ENCODE measurements around the gene COX8C.

COX8C gene, protein sequence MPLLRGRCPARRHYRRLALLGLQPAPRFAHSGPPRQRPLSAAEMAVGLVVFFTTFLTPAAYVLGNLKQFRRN

GRCh38 chr14:93346926-93347721 lies at the start of gene COX8C:
Gene COX8C (plus strand): TSS chr14:93347182. CDS start chr14:93347269, 87 bp downstream.
- DNase-seq: no peak

GRCh38 chr14:93299416-93299815 lies 47.6 kb upstream of the COX8C start:
- DNase-seq: no peak

GRCh38 chr14:93299866-93300265 lies 47.1 kb upstream of the COX8C start:
- DNase-seq: no peak

- no peak for DNase-seq
Observed at GRCh38 chr14:93301821-93302447, 45.0 kb upstream of the COX8C start.

DNA sequence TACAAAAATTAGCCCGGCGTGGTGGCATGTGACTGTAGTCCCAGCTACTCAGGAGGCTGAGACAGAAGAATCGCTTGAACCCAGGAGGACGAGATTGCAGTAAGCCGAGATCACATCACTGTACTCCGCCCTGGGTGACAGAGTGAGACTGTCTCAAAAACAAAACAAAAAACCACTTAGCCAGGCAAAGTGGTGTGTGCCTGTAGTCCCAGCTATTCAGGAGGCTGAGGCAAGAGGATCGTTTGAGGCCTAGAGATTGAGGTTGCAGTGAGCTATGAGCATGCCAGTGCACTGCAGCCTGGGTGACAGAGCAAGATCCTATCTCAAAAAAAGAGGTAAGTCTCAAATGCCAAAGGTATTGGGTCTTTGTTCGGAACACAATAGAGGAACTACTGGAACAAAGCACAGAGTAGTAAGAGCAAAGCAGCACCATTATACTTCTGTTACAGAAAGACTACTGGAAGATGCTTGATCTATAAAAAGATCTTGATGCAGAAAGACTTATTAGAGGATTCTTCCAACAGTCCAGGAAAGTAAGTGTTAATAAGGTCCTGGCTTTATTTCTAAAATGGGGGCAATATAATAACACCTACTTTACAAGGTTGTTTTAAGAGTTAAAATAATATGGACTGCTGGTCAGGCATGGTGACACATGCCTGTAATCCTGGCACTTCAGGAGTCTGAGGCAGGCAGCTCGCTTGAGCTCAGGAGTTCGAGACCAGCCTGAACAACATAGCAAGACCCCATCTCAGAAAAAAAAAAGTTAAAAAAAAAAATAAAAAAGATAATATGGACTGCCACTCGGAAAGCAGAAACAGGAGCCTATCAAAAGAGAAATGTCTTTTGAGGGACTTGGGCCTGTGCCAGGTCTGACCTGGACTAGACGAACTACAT lies 44.0 kb upstream of the COX8C start:
- DNase-seq: no peak

GRCh38 chr14:93303659-93304058 lies 43.3 kb upstream of the COX8C start:
- no peak for DNase-seq

DNA sequence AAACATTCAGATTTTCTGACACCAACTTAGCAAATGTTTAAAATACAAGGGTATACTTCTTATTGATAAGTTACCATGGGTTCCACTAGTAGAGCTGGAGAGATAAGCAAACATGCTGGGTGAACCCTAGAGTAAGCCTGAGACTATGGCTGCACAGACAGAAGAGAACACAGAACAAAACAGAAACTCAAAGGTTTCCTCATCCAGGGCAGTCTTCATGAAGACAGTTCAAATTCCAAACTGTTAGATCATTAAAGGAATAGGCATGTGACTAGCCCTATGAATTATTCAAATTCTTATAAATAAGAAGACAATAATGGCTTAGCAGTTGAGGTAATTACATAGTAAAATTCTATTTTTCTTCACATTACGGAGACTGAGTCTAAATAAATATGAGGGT lies 42.2 kb upstream of the COX8C start:
- DNase-seq: no peak

DNA sequence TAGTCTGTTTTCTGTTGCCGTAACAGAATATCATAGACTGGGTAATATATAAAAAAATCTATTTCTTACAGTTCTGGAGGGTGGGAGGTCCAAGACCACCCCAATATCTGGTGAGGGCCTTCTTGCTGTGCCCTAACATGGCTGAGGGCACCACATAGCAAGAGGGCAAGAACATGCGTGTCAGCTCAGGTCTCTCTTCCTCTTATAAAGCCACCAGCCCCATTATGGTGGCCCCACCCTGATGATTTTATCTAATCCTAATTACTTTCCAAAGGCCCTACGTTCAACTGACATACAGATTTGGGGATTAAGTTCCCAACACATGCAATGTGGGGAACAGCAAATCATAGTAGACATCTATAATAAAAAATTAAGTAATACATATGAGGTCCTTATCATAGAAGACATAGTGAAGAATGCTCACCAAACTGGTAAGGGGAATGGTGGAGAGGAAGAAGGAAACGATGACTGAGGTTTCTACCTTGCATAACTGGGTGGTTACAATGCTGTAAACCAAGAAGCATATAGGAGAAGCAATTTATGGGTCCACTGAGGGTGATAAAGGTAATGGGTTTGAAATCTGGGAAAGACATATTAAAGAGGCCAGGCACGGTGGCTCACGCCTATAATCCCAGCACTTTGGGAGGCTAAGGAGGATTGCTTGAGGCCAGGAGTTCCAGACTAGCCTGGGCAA lies 41.1 kb upstream of the COX8C start:
- no peak for DNase-seq

DNA sequence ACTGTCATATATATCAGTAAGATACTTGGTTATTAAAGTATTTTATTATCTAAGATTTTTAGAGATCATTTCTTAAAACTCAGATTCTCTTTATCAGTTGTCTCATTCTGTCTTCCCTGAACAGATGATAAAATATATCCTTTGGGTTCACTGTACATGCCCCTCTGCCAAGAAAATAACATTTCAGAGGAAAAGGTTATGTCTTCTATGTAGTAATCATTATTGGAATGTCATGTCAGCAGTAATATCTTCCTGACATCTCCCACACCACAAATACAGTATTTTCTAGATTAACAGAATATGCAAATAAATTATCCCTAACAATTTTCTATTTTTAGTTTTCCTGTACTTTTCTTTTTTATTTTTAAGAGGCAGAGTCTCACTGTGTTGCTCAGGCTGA lies 40.2 kb upstream of the COX8C start:
- no peak for DNase-seq

DNA sequence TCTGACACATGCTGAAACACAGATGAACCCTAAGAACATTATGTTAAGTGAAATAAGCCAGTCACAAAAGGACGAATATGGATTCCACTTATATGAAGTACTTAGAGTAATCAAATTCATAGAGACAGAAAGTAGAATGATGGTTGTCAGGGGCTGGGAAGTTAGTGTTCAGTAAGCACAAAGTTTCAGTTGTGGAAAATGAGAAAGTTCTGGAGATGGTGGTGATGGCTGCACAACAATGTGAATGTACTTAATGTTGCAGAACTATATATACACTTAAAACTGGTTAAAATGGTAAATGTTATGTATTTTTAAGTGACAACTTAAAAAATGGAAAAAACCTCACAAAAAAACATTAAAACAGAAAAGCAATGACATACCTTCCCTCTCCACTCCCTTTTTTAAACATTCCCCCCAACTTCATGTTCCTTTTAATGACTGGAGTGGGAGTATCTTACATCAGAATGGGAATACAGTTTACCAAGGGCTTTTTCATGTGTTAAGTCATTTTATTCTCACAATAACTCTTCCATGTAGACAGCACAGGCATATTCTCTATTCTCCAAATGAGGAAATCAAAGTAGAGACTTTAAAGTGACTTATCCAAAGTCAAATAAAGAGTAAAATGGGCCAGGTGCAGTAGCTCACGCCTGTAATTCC lies 38.2 kb upstream of the COX8C start:
- no peak for DNase-seq

- no peak for DNase-seq
Observed at GRCh38 chr14:93309427-93309966, 37.5 kb upstream of the COX8C start.

GRCh38 chr14:93311082-93311481 lies 35.9 kb upstream of the COX8C start:
- DNase-seq: no peak

- no peak for DNase-seq
Observed at GRCh38 chr14:93315575-93315974, 31.4 kb upstream of the COX8C start.

- no peak for DNase-seq
Observed at GRCh38 chr14:93316716-93317115, 30.3 kb upstream of the COX8C start.

DNA sequence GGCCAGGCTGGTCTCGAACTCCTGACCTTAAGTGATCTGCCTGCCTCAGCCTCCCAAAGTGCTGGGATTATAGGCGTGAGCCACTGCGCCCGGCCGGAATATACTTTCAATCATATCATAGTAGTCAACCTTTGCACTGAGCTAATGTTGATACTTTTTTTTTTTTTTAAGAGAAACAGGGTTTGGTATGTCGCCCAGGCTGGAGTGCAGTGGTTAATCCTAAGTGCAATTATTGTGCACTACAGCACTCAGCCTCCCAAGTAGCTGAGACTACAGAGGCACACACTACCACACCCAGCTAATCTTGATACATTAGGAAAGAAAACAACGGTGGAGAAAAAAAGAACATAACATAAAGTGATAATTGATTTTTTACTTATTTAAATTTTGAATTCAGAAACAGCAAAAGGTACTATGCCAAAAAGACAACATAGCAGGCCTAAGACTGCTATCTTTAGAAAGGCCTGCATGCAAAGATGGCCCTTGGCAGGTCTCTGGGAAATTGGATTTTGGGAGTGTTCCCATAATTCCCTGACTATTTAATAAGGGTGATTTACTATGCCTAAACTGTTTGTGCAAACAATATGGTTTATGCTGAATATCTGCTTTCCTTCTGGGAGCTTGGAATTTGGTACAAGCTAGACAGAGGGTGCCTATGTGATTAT lies 29.6 kb upstream of the COX8C start:
- no peak for DNase-seq

DNA sequence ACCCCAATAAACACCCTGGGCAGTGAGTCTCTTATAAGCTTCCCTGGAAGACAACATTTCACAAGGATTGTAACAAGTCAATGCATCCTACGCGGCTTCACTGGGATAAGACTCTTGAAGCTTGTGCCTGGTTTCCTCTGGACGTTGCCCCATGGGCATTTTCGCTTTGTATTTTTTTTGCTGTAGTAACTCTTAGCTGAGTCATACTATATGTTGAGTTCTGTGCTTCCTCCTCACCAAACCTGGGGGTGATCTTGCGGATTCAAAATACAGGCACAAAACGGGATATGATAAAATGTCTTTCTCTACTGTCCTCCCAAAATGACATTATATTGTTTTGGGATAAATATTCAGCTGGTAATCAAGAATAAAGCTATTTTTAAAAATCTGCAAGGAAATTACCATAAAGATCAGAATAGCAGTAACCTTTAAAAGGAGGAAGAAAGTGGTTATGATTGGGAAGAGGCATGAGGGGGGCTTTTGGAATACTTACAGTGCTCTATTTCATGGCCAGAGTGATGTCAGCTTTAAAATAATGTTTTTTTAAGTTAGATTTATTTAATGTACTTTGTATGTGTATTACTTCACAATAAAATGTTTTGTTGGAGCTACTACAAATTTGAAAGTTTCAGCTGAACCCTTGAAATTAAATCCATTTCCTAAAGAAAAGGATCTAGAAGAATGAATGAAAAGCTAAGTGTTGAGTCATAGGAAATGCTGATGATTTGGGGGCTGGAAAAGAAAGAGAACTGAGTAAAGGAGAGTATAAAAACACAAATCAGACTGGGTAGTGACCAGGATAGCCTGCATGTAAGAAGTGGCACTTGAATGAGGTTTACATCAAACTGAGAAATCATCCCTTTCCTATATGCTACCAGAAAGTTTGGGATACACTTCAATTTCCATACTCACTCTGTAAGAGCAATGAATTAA lies 28.8 kb upstream of the COX8C start:
- DNase-seq: no peak

GRCh38 chr14:93318927-93319326 lies 28.1 kb upstream of the COX8C start:
- no peak for DNase-seq

GRCh38 chr14:93319494-93319893 lies 27.5 kb upstream of the COX8C start:
- no peak for DNase-seq

GRCh38 chr14:93319958-93320357 lies 27.0 kb upstream of the COX8C start:
- DNase-seq: no peak

DNA sequence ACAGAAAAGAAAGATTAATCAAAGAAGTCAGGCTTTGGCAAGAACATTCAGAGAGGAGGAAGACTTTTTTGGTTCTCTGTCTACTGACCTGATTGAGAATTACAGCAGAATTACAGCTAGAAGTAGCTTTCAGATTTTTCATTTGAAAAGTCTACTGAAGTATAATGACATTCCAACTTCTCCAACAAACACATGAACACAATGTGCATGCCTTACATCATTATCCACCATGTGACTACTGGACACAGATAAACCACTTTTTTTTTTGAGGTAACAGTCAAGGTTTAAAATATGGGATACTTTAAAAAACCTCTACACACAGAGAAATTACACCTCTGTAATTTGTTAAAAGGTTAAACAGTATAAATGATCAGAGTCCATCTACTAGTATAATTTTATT lies 26.5 kb upstream of the COX8C start:
- DNase-seq: no peak

Data from SHP77 treated with DMSO at 0.1 percent for 48 hours (cell line).